HCT116 (cell line): Measurements from ENCODE around the gene SSTR3. TPM values are rescaled to one million over a fixed set of nuclear protein-coding genes. Genes with fewer than 3 reads are reported as not detected.

ENCODE experiments used
- ATAC-seq: fragments of 200-7000 bp; cut with Tn5 transposase; 2 replicates; pipeline ENCODE4 v1.9.1; 2020; ENCODE audit warnings: mild to moderate bottlenecking, moderate library complexity
- BruUV-seq: library from RNA; stranded (reverse); fragments of 400-500 nt; replicated peaks from 2 replicates; lab custom pipeline; 2021; lab: Mats Ljungman, UMichigan
- CTCF ChIA-PET: fragments of 300-600 bp; sonication (Branson Sonifier 250); formaldehyde crosslinking; loops from one replicate; lab custom pipeline; 2021; ENCODE audit warnings: antibody characterized with exemption; lab: Charles Lee
- POLR2A ChIA-PET: fragments of 300-600, 350-600 bp; sonication (Branson Sonifier 250); formaldehyde crosslinking; loops from one replicate; lab custom pipeline; 2021; ENCODE audit warnings: antibody characterized with exemption; lab: Charles Lee
- RAD21 ChIA-PET, 2 experiments: fragments of 300-600 bp; sonication (Branson Sonifier 250); formaldehyde crosslinking; loops; one replicate each; lab custom pipeline; 2023; ENCODE audit warnings: low total read pairs in 2 of 2; ENCODE audit not compliant: uncharacterized antibody in 2 of 2, unreplicated experiment in 2 of 2, low non-redundant PET in 1 of 2; lab: Charles Lee
- DNase-seq: peaks from one replicate; pipeline ENCODE4 v3.0.0-alpha.2; 2010; ENCODE audit warnings: low read depth, low spot score
- H2AFZ ChIP-seq: fragments of 200-600 bp; shearing (Covaris generic), sonication (generic); 2 replicates; pipeline ENCODE4 v1.6.1; 2017; ENCODE audit warnings: low read depth, mixed run types, mixed read lengths, antibody characterized with exemption, low read length; ENCODE audit not compliant: poor library complexity, severe bottlenecking
- H3K27ac ChIP-seq: 2 replicates; pipeline ENCODE4 v1.5.1; 2012; ENCODE audit warnings: low read depth, low read length
- H3K27me3 ChIP-seq: fragments of 200-600 bp; sonication (generic); 2 replicates; pipeline ENCODE4 v1.6.1; 2016; ENCODE audit warnings: mixed run types, low read length, mixed read lengths; ENCODE audit not compliant: insufficient read depth
- H3K36me3 ChIP-seq, 2 experiments: fragments of 200-500 bp in 1 of 2; fragments of 200-600 bp in 1 of 2; sonication (Bioruptor generic) in 1 of 2; sonication (generic) in 1 of 2; 2 replicates each; pipeline versions ENCODE4 v1.5.1 to v1.6.1; 2014 to 2016; ENCODE audit warnings: low read length in 2 of 2, inconsistent platforms in 1 of 2, mixed read lengths in 1 of 2, mixed run types in 1 of 2; ENCODE audit not compliant: insufficient read depth in 2 of 2, control insufficient read depth in 1 of 2
- H3K4me1 ChIP-seq, 2 experiments: fragments of 200-600 bp in 1 of 2; sonication (generic) in 1 of 2; 2 replicates each; pipeline versions ENCODE4 v1.5.1 to v1.6.1; 2012 to 2017; ENCODE audit warnings: low read length in 2 of 2, inconsistent platforms in 1 of 2, mild to moderate bottlenecking in 1 of 2, mixed read lengths in 1 of 2, mixed run types in 1 of 2, moderate library complexity in 1 of 2; ENCODE audit not compliant: insufficient read depth in 2 of 2, control insufficient read depth in 1 of 2
- H3K4me2 ChIP-seq: fragments of 200-600 bp; sonication (generic); 2 replicates; pipeline ENCODE4 v1.6.1; 2017; ENCODE audit warnings: mixed run types, low read length, mixed read lengths
- H3K4me3 ChIP-seq, 2 experiments: fragments of 200-600 bp in 1 of 2; sonication (generic) in 1 of 2; replicated peaks in 1 of 2; 2 replicates each; pipeline ENCODE4 v1.5.1; 2011 to 2016; ENCODE audit warnings: low read length in 2 of 2, control low read depth in 1 of 2, low read depth in 1 of 2, mild to moderate bottlenecking in 1 of 2, mixed read lengths in 1 of 2, mixed run types in 1 of 2
- H3K79me2 ChIP-seq: fragments of 200-600 bp; sonication (generic); 2 replicates; pipeline ENCODE4 v1.6.1; 2017; ENCODE audit warnings: mild to moderate bottlenecking, mixed run types, low read length, moderate library complexity, mixed read lengths; ENCODE audit not compliant: insufficient read depth
- H3K9ac ChIP-seq: fragments of 200-600 bp; sonication (generic); 2 replicates; pipeline ENCODE4 v1.6.1; 2016; ENCODE audit warnings: low read length, mixed read lengths
- H3K9me2 ChIP-seq: fragments of 200-600 bp; sonication (generic), shearing (Covaris generic); 2 replicates; pipeline ENCODE4 v1.6.1; 2017; ENCODE audit warnings: mixed run types, mild to moderate bottlenecking, moderate library complexity; ENCODE audit not compliant: insufficient read depth
- H3K9me3 ChIP-seq, 2 experiments: fragments of 200-500 bp in 1 of 2; fragments of 200-600 bp in 1 of 2; sonication (Bioruptor generic) in 1 of 2; sonication (generic) in 1 of 2; 2 replicates each; pipeline ENCODE4 v1.6.1; 2014 to 2017; ENCODE audit warnings: low read length in 2 of 2, mixed read lengths in 2 of 2, inconsistent platforms in 1 of 2, low read depth in 1 of 2, mild to moderate bottlenecking in 1 of 2, mixed run types in 1 of 2, moderate library complexity in 1 of 2; ENCODE audit not compliant: control insufficient read depth in 1 of 2, insufficient read depth in 1 of 2
- H4K20me1 ChIP-seq: fragments of 200-600 bp; sonication (generic), shearing (Covaris generic); 2 replicates; pipeline ENCODE4 v1.6.1; 2017; ENCODE audit warnings: mixed run types, mild to moderate bottlenecking, moderate library complexity; ENCODE audit not compliant: insufficient read depth
- ATF3 ChIP-seq: IDR thresholded peaks from 2 replicates; pipeline ENCODE4 v1.6.1; 2012
- CBX3 ChIP-seq: IDR thresholded peaks from 2 replicates; pipeline ENCODE4 v1.6.1; 2012; ENCODE audit warnings: low read depth
- CEBPB ChIP-seq: IDR thresholded peaks from 2 replicates; pipeline ENCODE4 v1.6.1; 2012; ENCODE audit warnings: low read depth
- ELF1 ChIP-seq: IDR thresholded peaks from 2 replicates; pipeline ENCODE4 v1.6.1; 2012; ENCODE audit warnings: low read depth, borderline replicate concordance
- EZH2 ChIP-seq: fragments of 200-600 bp; sonication (generic); IDR thresholded peaks from 2 replicates; pipeline ENCODE4 v1.6.1; 2017; ENCODE audit warnings: antibody characterized with exemption, mixed run types
- FOSL1 ChIP-seq: IDR thresholded peaks from 2 replicates; pipeline ENCODE4 v1.6.1; 2012; ENCODE audit warnings: low read depth
- JUND ChIP-seq: IDR thresholded peaks from 2 replicates; pipeline ENCODE4 v1.6.1; 2012
- MAX ChIP-seq: IDR thresholded peaks from 2 replicates; pipeline ENCODE4 v1.6.1; 2012
- POLR2AphosphoS5 ChIP-seq: IDR thresholded peaks from 2 replicates; pipeline ENCODE4 v1.6.1; 2011; ENCODE audit warnings: mild to moderate bottlenecking, low read depth, low read length, moderate library complexity
- RAD21 ChIP-seq: IDR thresholded peaks from 2 replicates; pipeline ENCODE4 v1.6.1; 2012; ENCODE audit warnings: low read depth, mild to moderate bottlenecking
- REST ChIP-seq: IDR thresholded peaks from 2 replicates; pipeline ENCODE4 v1.6.1; 2012; ENCODE audit warnings: low read depth
- SP1 ChIP-seq: IDR thresholded peaks from 2 replicates; pipeline ENCODE4 v1.6.1; 2012; ENCODE audit warnings: low read depth
- SRF ChIP-seq: IDR thresholded peaks from 2 replicates; pipeline ENCODE4 v1.6.1; 2012; ENCODE audit warnings: low read depth
- TCF7L2 ChIP-seq: IDR thresholded peaks from 2 replicates; pipeline ENCODE4 v1.7.0; 2011; ENCODE audit warnings: borderline replicate concordance, inconsistent platforms; ENCODE audit not compliant: insufficient read depth, insufficient read length; ENCODE audit errors: extremely low read depth
- ZBTB33 ChIP-seq: IDR thresholded peaks from 2 replicates; pipeline ENCODE4 v1.6.1; 2011; ENCODE audit warnings: mild to moderate bottlenecking, low read length, moderate library complexity; ENCODE audit not compliant: insufficient replicate concordance; ENCODE audit errors: extremely low read depth
- ZFX ChIP-seq: fragments of 450-650 bp; IDR thresholded peaks from 2 replicates; pipeline ENCODE4 v1.6.1; 2017
- ZNF274 ChIP-seq: fragments of 200-500 bp; sonication (Bioruptor generic); IDR thresholded peaks from 2 replicates; pipeline ENCODE4 v1.6.1; 2014; ENCODE audit warnings: mild to moderate bottlenecking, low read depth, low read length, inconsistent platforms
- intact Hi-C: fragments of 100-400 bp; cut with micrococcal nuclease; formaldehyde crosslinking; loops from 2 replicates; pipeline ENCODE4 v1.10.0; 2022
- total RNA-seq: library from RNA; stranded (reverse); gene quantifications from one replicate; pipeline ENCODE4 v1.2.1, GENCODE V29; 2021; ENCODE audit not compliant: unreplicated experiment
- TF ChIP-seq, protein P1 (sequence below), 3 experiments: fragments of 200-600 bp in 1 of 3; sonication (generic) in 1 of 3; IDR thresholded peaks in 2 of 3; conservative IDR thresholded peaks in 1 of 3; 2 replicates each; pipeline ENCODE4 v1.5.1; 2012 to 2017; ENCODE audit warnings: low read depth in 2 of 3, low read length in 2 of 3, antibody characterized with exemption in 1 of 3, borderline replicate concordance in 1 of 3, control low read depth in 1 of 3, mild to moderate bottlenecking in 1 of 3, mixed read lengths in 1 of 3, mixed run types in 1 of 3, moderate library complexity in 1 of 3; ENCODE audit not compliant: insufficient read depth in 1 of 3

Gene SSTR3
- total RNA-seq, 1 experiment from 2014 or later: not detected

DNA sequence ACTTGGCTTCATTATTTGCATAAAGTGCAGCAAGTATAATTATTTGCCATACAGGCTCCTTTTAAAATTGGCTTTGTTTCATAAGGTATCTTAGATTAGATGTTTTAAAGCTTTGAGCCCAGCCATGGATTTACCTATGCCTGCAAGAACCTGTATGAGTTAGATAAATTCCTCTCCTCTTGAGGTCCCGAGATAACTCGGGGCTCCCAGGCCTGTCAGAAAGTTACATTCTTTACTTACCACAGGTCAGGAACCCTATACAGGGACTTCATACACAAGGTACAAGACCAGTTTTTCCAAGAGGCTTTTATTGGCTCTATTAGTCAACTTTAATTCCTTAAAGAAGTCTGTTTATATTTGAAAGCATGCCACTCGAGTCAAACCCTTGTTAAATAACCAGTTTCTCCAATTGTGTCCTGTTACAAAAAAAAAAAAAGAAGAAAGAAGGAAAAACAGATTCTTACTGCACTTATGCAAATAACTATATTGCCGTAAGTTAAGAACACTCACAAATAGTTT lies 22.0 kb downstream of the SSTR3 start:
- H3K27ac ChIP-seq: peak overlapping the region; percentile 100
- POLR2A ChIA-PET: interaction anchor here (1.2 kb wide), 1 partner anchor 7 kb away, joined by 4 read pairs; no protein-coding TSS in a partner anchor
- no peak for ATAC-seq
- intact Hi-C loops: loop anchor here (10.0 kb wide), 2 partner anchors 56 to 336 kb away; no protein-coding TSS in a partner anchor
- no peak for TF ChIP-seq CEBPB
- TF ChIP-seq FOSL1: no peak
- TF ChIP-seq ZFX: no peak
- TF ChIP-seq ZNF274: no peak
- TF ChIP-seq RAD21: no peak
- TF ChIP-seq ATF3: no peak
- no peak for TF ChIP-seq JUND
- TF ChIP-seq MAX: no peak
- no peak for TF ChIP-seq SP1
- no peak for TF ChIP-seq POLR2AphosphoS5
- TF ChIP-seq, protein P1, sequence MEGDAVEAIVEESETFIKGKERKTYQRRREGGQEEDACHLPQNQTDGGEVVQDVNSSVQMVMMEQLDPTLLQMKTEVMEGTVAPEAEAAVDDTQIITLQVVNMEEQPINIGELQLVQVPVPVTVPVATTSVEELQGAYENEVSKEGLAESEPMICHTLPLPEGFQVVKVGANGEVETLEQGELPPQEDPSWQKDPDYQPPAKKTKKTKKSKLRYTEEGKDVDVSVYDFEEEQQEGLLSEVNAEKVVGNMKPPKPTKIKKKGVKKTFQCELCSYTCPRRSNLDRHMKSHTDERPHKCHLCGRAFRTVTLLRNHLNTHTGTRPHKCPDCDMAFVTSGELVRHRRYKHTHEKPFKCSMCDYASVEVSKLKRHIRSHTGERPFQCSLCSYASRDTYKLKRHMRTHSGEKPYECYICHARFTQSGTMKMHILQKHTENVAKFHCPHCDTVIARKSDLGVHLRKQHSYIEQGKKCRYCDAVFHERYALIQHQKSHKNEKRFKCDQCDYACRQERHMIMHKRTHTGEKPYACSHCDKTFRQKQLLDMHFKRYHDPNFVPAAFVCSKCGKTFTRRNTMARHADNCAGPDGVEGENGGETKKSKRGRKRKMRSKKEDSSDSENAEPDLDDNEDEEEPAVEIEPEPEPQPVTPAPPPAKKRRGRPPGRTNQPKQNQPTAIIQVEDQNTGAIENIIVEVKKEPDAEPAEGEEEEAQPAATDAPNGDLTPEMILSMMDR (IDR thresholded peaks at IDR 0.05 in 2 of 3, conservative IDR thresholded peaks at IDR 0.05 in 1 of 3; ENCODE audit: borderline replicate concordance in 1 of 3, insufficient read depth in 1 of 3, low read depth in 2 of 3, low read length in 2 of 3): no peak
- TF ChIP-seq ELF1: no peak
- TF ChIP-seq REST: no peak
- no peak for TF ChIP-seq TCF7L2
- TF ChIP-seq SRF: no peak
- TF ChIP-seq EZH2: no peak
- TF ChIP-seq ZBTB33: no peak
- no peak for TF ChIP-seq CBX3
- TF ChIP-seq, all 23 proteins: peak for 0
- no peaks in the 10 kb centered on the region for H3K27me3 ChIP-seq
- BruUV-seq: no TSS peak
- peak overlapping the region in 1 of 2 experiments; percentile 67; a peak in 2 of 4 replicates for H3K4me3 ChIP-seq
- peaks cover 55 to 94% of the 10 kb centered on the region in 2 experiments for H3K4me1 ChIP-seq
- no peak for DNase-seq
- RAD21 ChIA-PET: no interaction called here
- no peaks in the 10 kb centered on the region for H3K79me2 ChIP-seq
- H3K9me3 ChIP-seq: no peaks in the 10 kb centered on the region
- CTCF ChIA-PET: interaction anchor here (1.4 kb wide), 1 partner anchor 9 kb away, joined by 8 read pairs; no protein-coding TSS in a partner anchor
- H3K36me3 ChIP-seq: no peaks in the 10 kb centered on the region
- H3K9ac ChIP-seq: peak overlapping the region; percentile 84
- H3K9me2 ChIP-seq: no peaks in the 10 kb centered on the region
- H4K20me1 ChIP-seq: no peaks in the 10 kb centered on the region
- H3K4me2 ChIP-seq: peak overlapping the region; percentile 96
- peak overlapping the region; percentile 20 for H2AFZ ChIP-seq
